ENCODE data around the gene MPIG6B.

MPIG6B gene

GRCh38 chr6:31720196-31720770 is 2.9 kb upstream of the MPIG6B start:
- DNase-seq (ENCODE audit: low read depth in 2 of 3, low spot score in 1 of 3) = no peak

GRCh38 chr6:31721351-31722020 is 1.7 kb upstream of the MPIG6B start, which contains the start of gene LY6G6C:
TSS of gene LY6G6C (minus strand) at chr6:31721746. CDS start at chr6:31721679, 67 bp downstream.
- DNase-seq (ENCODE audit: low read depth in 2 of 3, low spot score in 1 of 3) = no peak

GRCh38 chr6:31722173-31722572 is 1.0 kb upstream of the MPIG6B start:
- no peak for DNase-seq (ENCODE audit: low read depth in 2 of 3, low spot score in 1 of 3)

GRCh38 chr6:31723980-31724691 is 963 bp downstream of the MPIG6B start:
- DNase-seq (ENCODE audit: low read depth in 2 of 3, low spot score in 1 of 3) = no peak

- DNase-seq (ENCODE audit: low read depth in 2 of 3, low spot score in 1 of 3) = no peak
Measured at GRCh38 chr6:31725502-31726350, 2.6 kb downstream of the MPIG6B start.

- no peak for DNase-seq (ENCODE audit: low read depth in 2 of 3, low spot score in 1 of 3)
Measured at GRCh38 chr6:31727034-31727716, 4.0 kb downstream of the MPIG6B start.

GRCh38 chr6:31727717-31728671 is 4.8 kb downstream of the MPIG6B start:
- no peak for DNase-seq (ENCODE audit: low read depth in 2 of 3, low spot score in 1 of 3)

- no peak for DNase-seq (ENCODE audit: low read depth in 2 of 3, low spot score in 1 of 3)
Measured at GRCh38 chr6:31728767-31729514, 5.8 kb downstream of the MPIG6B start, which contains the start of gene DDAH2. TSS of gene DDAH2 (minus strand) at chr6:31729299. CDS start at chr6:31729161, 138 bp downstream.

- peak; percentile 52 to 79 (median 73) for DNase-seq (ENCODE audit: low read depth in 2 of 3, low spot score in 1 of 3)
Measured at GRCh38 chr6:31729515-31729978, 6.4 kb downstream of the MPIG6B start.

GRCh38 chr6:31729979-31730630 is 6.9 kb downstream of the MPIG6B start:
- DNase-seq (ENCODE audit: low read depth in 2 of 3, low spot score in 1 of 3) = peak in 2 of 3 donors; percentile 49 to 54

- DNase-seq (ENCODE audit: low read depth in 2 of 3, low spot score in 1 of 3) = no peak
Measured at GRCh38 chr6:31730631-31731086, 7.5 kb downstream of the MPIG6B start.

GRCh38 chr6:31732029-31732428 is 8.9 kb downstream of the MPIG6B start:
- no peak for DNase-seq (ENCODE audit: low read depth in 2 of 3, low spot score in 1 of 3)

GRCh38 chr6:31733734-31734133 is 10.6 kb downstream of the MPIG6B start:
- no peak for DNase-seq (ENCODE audit: low read depth in 2 of 3, low spot score in 1 of 3)

- no peak for DNase-seq (ENCODE audit: low read depth in 2 of 3, low spot score in 1 of 3)
Measured at GRCh38 chr6:31734247-31734820, 11.2 kb downstream of the MPIG6B start.

- peak in 1 of 3 donors; percentile 31 for DNase-seq (ENCODE audit: low read depth in 2 of 3, low spot score in 1 of 3)
Measured at GRCh38 chr6:31734821-31735406, 11.7 kb downstream of the MPIG6B start.

- DNase-seq (ENCODE audit: low read depth in 2 of 3, low spot score in 1 of 3) = peak; percentile 68 to 79 (median 79)
Measured at GRCh38 chr6:31736021-31736767, 13.0 kb downstream of the MPIG6B start, which contains the start of gene CLIC1. TSS of gene CLIC1 (minus strand) at chr6:31736530. CDS start at chr6:31736300, 230 bp downstream.
